Endometrium (tissue), 2 donors: Measurements from ENCODE around the gene OMA1.

Experiments used
- FAIRE-seq: peaks from 2 replicates; lab custom pipeline; 2012; peaks lifted over from hg19 to GRCh38; lab: Jason Lieb, UNC
- donor health status: control.
- donor health status: control.

Gene OMA1

DNA sequence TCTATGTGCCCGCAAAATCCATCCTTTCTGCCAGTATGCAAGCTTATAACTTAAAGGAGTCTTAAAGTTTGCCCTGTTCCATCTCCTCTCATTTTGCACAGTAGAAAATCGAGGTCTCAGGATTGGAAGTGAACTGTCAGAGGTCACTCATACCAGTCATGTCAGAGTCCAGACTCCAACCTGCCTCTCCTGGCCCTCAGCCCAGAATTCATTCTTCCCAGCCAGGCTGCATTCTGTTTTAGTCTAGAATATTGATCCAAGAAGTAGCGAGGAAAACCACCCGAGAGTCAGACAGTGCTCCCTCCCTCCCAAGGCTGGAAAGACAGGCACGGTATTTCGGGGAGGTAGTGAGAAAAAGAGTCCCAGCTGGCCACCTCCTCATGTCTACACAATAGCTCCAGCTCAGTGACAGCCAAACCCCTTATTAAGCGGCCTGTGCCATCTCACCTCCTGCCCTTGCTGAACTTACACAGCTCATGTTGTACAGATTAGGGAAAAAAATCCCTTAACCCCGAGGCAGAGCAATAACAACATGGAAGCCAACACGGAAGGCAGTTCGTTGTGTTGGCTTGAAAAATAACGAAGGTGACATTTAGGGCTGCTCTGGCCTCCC, 89.4 kb downstream of the OMA1 start:
- no peak for FAIRE-seq

DNA sequence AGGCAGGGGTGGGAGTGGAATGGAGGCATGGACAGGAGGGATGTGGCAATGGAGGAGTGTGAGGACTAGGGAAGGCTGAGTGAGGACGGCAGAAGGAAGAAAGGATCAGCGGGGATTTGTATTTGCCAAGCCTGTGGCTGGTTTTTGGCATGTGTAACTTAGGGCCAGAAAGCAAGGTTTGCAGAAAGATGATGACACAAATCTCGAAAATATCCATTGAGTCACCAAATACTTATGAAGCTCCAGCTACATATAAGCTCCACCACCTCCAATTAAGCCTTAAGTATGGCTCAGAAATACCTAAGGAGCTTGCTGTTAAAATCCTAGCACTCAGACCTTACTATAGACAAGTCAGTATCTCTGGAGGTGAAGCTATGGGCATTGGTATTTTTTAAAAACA, 90.1 kb downstream of the OMA1 start:
- FAIRE-seq: no peak

DNA sequence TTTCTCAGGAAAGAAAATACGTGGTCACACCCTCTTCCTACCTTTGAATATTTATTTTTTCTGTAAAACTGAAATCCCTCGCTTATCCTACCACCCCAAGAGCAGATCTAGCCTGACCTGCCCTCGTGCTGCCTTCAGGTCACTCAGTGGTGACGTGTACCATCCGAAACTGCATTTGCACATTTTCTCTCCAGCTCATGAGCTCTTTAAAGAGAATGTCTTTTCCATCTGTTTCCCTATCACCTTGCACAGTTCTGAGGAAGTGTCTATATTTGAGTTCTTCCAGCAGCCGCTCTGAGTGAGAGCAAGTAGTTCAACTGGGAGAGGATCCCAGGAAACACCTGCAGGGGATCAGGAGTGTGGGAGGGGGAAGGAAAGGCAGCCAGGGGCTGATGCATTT, 91.7 kb downstream of the OMA1 start:
- FAIRE-seq: no peak

DNA sequence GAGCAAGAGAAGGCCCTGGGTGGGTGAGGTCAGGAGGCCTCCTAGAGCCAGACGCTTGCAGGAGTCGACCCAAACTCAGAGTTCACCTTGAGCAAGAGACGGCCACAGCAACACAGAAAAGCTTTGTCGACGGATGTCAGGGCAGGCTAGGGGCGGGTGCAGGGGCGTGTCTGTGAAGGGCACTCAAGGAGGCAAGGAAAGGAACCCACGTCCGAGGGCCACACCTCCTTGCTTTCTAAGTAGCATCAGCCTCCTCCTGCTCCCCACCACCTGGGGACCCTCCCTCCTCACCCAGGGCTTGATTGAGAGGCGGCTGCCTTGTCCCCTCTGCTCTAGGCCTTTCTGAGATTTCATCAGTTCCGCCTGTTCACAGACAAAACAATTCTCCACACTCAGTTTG, 92.1 kb downstream of the OMA1 start:
- no peak for FAIRE-seq

DNA sequence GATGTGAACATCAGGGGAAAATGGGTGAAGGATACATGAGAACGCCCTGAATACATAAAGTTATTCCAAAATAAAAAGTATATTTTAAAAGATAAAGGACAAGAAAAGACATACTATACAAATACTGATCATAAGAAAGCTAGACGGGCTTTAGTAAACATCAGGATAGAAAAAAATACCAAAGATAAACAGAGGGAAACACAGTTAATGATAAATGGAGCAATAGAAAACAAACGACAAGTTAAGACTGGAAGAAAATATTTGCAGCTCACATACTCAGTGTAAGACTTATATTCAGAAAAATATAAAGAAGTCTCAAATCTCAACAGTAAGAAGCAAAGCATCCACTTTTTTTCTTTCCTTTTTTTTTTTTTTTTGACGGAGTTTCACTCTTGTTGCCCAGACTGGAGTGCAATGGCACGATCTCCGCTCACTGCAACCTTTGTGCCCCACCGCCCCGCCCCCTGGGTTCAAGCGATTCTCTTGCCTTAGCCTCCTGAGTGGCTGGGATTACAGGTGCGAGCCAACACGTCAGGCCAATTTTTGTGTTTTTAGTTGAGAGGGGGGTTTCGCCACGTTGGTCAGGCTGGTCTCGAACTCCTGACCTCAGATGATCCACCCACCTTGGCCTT, 94.8 kb downstream of the OMA1 start:
- FAIRE-seq: no peak

DNA sequence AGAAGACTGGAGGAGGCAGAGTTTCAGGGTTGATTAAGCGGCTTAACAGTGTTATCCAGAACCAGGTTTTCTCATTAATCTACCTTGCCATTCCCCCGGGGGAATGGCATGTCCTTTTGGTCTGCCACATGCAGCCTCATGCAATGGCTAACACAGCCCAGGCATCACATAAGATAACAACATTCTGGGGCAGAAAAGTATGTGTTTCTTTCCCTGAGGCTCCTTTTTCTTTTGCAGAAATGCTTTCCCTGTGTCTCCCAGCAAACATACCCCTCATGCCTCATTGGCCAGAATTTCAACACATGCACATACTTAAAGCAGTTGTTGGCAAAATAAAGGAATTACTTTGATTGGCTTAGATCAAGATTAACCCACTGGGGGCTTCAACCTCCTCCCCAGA, 98.6 kb downstream of the OMA1 start:
- FAIRE-seq: no peak

DNA sequence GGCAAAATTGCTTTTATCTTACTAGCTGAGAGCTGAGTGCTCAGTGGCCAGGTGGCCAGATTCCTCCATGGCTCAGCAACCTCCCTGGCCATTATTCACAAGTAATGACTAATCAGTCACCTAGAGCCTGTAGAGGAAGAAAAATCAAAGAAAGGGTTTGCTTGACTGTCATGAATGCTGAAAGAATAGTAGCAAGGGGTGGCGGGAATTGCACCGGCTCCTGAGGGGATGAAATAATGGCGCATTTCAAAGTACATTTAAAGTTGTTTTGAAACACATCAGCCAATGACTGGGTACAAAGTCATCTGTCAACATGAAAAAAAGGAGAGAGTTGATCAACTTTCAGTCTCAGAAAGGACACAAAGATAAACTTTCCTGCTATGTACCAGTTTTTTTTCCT, 99.5 kb downstream of the OMA1 start:
- no peak for FAIRE-seq

DNA sequence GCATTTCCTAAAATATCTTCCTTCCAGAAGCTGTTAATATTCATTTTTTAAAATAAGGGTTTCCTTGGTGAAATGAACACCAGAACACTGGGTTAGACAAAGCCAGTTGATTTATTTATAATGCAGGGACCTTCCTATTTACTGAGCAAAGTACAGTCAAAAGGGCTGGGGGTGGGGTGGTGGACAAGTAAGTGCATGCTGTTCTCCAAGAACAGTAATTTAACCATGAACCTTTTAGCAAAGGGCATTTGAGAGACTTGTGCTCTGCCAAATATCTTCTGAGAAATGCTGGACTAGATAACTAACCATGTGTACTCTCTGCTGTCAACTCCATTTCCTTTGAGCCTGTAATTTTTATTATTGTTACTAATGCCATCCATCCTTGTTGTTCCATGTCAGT, 100.2 kb downstream of the OMA1 start:
- no peak for FAIRE-seq

DNA sequence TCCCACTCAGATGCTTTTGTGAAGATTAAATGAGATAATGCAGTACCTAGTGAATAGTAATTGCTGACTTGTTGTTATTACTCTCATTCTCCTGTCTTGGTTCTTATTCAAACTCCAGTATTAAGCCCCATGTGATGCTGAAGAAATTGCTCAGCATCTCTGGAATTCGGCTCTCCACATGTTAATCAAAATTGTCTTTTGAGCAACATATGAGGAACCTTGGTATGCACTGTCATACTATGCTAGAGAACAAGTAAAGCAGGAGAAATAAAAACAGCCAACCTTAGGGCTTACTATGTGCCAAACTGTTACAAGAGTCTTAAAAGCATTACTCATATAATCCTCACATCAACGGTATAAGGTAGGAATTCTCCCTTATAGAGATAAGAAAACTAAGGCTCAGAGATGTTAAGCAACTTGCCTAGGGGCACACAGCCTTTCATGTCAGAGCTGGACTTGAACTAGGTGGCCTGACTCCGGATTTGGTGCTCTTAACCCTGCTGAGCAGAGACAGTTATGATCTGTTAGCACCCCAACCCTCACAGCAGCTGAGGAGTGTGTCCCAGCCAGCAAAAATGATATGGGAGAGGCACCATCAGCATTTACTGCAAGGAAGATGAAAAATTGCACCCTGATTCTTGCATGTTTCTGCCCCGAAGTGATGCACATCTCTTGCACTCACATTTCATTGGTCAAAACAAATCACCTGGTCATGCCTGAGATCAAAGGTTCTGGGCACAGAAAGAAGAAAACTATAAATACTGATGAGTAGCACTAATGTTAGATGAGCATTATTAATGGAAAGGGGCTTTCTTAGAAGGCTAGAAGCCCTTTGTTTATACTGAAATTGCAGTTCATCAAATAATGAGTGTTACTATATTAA, 102.3 kb downstream of the OMA1 start:
- FAIRE-seq: no peak

DNA sequence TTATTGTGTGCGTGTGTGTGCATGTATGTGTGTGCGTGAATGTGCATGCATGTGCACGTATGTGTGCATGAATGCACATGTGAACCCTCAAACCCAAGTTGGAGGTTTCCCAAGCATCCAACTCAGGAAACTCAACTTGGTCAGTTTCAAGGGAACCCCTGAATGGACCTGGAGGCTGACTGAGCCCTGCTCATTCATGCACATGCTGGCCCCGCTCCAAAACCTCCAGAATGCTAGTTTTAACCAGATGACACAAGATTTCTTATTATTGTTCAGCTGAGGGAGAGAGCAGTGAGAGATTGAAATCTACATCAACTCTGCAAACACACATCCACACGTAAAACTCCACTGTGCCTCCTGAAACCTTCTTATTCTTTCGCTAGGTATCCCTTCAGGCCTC, 104.4 kb downstream of the OMA1 start:
- FAIRE-seq: no peak

DNA sequence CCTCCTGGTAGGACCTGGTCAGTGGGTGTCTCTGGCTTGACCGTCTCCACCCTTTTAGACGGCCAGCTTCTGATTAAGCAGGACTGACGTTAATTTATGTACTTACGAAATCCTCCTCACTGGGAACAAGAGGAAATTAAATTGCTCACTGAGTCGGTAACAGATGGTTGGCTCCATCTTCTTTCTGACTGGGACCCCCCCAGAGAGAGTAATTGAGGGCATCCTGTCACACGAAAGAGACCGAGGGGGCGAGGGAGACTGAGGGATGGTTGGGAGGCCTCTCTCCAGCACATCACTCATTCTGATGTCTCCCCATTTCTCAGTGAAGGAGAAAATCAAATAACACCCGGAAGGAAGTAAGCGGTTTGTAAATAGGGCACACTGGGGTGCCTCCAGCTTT, 104.8 kb downstream of the OMA1 start:
- FAIRE-seq: no peak

DNA sequence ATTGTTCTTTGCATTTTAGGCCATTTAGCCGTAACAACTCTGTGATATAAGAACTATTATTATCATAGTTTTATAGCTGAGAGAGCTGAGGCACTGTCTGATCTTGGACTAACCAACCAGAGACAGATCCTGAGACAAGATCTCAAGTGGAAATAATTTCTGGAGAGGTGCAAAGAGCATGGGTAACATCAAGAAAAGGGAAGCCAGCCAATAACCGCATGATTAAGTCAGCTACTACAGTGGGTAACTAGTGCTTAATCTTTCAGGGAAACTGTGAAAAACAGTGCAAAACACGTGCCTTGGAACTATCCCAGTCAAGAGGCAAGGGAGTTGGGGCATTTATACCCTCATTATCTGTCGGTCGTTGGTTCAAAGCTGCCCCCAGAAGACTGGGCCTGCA, 105.8 kb downstream of the OMA1 start:
- FAIRE-seq: no peak

DNA sequence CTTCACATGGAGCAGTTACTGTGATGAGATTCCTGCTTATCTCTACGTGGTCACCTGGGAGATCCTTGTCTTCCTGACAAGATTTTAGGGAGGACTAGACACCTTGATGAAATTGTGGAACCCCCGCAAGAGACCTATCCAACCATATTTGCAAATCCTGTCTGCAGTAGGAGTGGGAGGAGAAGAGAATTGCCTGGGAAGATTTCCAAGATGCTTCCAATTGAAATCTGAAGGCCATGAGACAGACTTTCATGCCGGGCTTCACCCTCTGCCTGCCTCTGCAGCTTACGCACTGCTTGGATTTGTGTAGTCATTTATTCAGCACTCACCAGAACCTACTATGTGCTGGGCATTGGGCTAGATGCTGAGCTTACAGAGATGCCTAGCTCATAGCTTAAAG, 106.6 kb downstream of the OMA1 start:
- FAIRE-seq: no peak

DNA sequence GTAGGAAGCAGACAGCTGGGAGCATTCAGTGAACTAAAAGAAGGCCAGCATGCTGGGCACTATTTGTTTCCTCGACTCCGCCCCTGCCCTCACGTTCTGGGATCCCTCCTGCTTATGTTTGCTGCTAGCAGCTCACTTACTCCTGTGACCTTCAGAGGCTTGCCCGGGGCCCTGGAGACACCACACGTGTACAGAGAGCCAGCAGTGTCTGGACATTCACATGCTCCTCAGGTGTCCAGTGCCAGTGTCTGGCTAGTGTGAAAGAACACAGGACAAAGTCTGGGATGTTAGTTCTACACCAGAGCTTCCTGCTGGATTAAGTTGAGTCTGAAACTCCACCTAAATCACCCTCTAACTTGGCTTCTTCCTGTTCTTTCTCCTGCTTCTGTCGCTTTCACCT, 108.1 kb downstream of the OMA1 start:
- no peak for FAIRE-seq

DNA sequence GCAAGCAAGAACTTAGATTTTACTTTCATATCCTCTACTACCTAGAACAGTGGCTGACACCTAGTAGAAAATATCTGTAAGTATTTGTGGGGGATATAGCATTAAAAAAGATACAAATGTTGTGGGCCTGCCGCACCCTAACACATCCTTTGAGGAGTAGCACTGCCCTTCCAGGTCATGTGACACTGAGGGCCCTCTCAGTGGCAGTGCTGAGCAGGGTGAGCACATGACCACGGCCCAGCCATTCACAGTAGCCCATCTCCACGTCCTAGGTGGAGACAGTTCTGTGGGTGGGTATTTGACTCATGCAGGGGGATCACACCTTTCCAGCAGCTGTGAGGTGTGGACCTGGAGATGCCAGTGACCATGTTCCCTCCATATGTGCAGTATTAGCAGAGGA, 108.9 kb downstream of the OMA1 start:
- FAIRE-seq: no peak

DNA sequence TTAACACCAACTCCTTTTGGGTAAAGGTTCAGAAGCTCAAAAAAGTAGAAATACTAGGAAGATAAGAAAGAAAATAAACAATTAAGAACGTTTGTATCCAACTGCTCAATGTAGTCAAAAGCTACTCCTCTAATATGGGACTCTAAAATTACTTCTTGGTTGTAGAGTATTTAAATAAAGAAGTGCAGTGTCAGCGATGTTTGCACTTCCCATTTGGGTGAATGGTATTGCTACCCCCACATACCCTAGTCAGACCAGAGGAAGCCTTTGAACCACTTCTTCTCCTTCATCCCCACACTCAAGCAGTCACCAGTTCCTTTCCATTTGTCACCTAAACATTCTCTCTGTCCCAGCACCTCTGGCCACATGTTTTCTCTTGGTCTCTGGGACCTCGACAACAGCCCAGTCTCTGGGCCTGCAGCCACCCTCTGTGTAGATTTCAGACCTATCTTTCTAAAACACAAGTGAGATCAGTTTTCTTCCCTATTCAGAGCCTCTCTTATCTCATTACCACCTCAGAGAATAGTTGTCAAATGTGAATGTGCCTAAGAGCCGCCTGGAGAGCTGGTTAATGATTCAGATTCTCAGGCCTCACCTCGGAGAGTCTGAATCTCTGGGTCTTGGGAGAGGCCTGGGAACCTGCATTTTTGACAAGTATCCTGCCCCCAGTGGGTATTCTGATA, 109.8 kb downstream of the OMA1 start:
- no peak for FAIRE-seq

DNA sequence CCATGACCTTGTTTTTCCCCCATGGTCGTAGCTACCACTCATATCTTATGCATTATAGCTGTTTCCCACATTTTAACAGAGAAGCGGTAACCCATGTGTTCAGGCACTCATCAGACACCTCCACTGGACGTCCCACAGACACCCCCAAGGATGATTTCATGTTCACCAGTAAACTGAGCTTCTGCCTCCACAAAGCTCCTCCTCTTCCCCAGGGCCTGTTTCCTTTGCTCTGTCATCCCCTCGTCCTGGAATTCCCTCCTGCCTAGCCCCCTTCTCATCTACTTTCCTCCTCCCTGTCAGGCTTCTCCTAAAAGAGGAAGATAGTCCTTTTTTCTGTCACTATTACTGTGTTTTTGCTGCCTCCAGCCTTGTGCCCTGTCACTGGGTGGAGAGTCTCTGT, 111.2 kb downstream of the OMA1 start:
- FAIRE-seq: no peak

DNA sequence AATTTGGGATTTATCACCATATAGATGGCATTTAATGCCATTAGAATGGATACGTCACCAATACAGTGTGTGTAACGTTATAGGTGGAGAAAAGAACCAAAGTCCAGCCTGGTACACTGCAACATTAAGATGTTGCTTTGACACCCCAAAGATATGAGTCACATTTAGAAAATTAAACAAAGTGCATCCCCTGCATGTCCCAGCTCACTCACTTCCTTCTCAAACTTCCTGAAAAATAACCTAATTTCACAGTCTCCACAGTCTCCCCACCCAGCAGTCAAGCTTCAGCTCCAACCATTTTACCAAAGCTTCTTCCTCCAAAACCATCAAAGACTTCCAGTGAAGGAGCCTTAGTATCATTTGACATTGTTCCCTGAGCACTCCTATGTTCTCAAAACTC, 111.9 kb downstream of the OMA1 start:
- no peak for FAIRE-seq

DNA sequence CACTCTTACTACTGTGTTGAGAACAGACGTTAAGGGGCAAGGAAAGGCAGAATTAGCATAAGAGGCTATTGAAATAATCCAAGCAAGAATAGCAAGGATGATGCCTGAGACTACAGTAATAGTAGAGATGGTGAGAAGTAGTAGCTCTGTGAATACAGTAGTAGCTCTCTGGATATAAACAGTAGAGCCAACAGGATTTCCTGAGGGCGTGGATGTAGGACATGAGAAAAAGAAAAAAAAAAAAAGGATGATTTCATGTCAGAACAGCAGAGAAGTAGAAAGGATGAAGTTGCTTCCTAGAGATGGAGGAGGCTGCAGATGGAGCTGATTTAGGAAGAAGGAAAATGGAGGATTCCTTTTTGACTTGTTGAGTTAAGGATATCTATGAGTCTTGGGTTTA, 112.3 kb downstream of the OMA1 start:
- no peak for FAIRE-seq

DNA sequence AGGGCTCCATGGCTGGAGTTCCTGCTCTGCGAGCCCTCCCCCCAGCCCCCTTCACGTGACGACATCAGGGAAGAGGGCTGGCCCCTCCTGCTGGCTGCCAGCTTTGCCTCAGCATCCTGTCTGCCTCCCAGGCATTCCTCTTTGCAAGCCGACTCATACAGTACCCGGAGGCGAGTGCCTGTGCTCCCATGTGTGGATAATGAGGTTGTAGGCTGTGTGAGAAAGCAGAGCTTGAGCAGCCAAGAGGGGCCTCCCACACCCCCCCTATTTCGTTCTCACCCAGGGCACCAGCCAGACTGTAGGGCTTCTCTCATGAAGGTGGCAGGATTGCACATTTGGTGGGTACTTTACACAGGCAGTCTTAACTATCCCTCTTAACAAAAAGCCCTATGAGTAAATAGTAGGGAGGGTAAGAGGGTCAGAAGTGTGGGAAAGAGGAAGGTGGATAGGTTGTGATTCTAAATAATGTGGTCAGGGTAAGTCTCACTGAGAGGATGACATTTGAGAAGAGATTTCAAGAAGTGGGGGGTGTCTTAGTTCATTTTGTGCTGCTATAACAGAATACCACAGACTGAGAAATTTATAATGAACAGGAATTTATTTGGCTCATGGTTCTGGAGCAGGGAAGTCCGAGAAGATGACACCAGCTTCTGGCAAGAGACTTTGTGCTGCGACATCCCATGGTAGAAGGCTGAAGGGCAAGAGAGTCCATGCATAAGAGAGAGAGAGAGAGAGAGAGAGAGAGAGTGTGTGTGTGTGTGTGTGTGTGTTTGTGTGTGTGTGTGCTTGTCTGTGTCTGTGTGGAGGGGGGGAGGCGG, 113.5 kb downstream of the OMA1 start:
- FAIRE-seq: no peak

DNA sequence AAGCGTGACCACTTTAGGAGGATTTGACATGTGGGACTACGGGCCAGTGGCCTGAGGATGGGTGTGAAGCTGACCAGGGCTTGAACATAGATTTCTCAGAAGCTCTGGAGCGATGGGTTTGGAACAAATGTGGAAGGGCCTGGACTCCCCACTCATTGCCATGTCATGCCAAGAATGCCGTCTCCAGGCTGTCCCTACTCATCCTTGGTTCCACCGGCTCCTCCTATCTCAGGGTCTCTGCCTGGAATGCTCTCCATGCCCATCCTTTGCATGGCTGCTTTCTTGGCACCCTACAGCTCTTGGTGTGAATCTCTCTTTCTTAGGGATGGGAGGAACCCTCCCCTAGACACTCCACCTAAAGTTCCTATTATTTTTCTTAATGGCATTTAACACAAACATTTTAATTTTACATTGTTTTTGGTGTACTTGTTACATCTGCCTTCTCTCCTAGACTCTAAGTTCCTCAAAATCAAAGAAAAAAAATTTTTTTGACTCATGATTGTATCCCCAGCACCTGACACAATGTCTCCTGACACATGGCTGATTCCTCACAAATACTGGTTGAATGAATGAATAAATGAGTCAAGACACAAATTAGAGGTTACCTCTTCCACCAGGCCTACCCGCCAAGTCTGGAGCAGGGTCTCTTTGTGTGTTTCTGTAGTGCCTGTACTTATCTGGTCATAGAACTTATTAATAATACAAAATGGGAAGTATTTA, 114.5 kb downstream of the OMA1 start:
- FAIRE-seq: no peak
